Karpas-422 (cell line): ENCODE results near the gene EEF2K. TPM values are rescaled to one million over a fixed set of nuclear protein-coding genes. Genes with fewer than 3 reads are reported as not detected.

ENCODE experiments used
- DNase-seq: peaks from one replicate; pipeline ENCODE4 v3.0.0-alpha.2; 2015
- H2AFZ ChIP-seq: fragments of 200-600 bp; sonication (generic); 2 replicates; pipeline ENCODE4 v1.6.1; 2014; ENCODE audit warnings: antibody characterized with exemption, low read length, mixed read lengths
- H3K27ac ChIP-seq: fragments of 200-600 bp; sonication (generic); 2 replicates; pipeline ENCODE4 v1.5.1; 2014; ENCODE audit warnings: mild to moderate bottlenecking, low read length, moderate library complexity
- H3K27me3 ChIP-seq: fragments of 200-600 bp; sonication (generic); 2 replicates; pipeline ENCODE4 v1.6.1; 2014; ENCODE audit warnings: low read length, mixed read lengths
- H3K36me3 ChIP-seq: fragments of 200-600 bp; sonication (generic); 2 replicates; pipeline ENCODE4 v1.6.1; 2014; ENCODE audit warnings: low read length, mixed read lengths; ENCODE audit not compliant: insufficient read depth
- H3K4me1 ChIP-seq: fragments of 200-600 bp; sonication (generic); 2 replicates; pipeline ENCODE4 v1.6.1; 2014; ENCODE audit warnings: mild to moderate bottlenecking, low read length, mixed read lengths
- H3K4me2 ChIP-seq: fragments of 200-600 bp; sonication (generic); 2 replicates; pipeline ENCODE4 v1.6.1; 2014; ENCODE audit warnings: low read length, low read depth, mild to moderate bottlenecking; ENCODE audit not compliant: poor library complexity, severe bottlenecking
- H3K4me3 ChIP-seq: fragments of 200-600 bp; sonication (generic); 2 replicates; pipeline ENCODE4 v1.5.1; 2014; ENCODE audit warnings: mild to moderate bottlenecking, antibody characterized with exemption, low read length, mixed read lengths
- H3K79me2 ChIP-seq: fragments of 200-600 bp; sonication (generic); 2 replicates; pipeline ENCODE4 v1.6.1; 2014; ENCODE audit warnings: mild to moderate bottlenecking, low read length, mixed read lengths
- H3K9ac ChIP-seq: fragments of 200-600 bp; sonication (generic); 2 replicates; pipeline ENCODE4 v1.6.0; 2014; ENCODE audit warnings: low read length
- H3K9me2 ChIP-seq: fragments of 200-600 bp; sonication (generic), shearing (Covaris generic); replicated peaks from 2 replicates; pipeline ENCODE4 v1.6.0; 2014; ENCODE audit warnings: mild to moderate bottlenecking, low read length, moderate library complexity; ENCODE audit not compliant: insufficient read depth
- H3K9me3 ChIP-seq: fragments of 300-700, 200-600 bp; sonication (generic); 2 replicates; pipeline ENCODE4 v1.6.1; 2014; ENCODE audit warnings: low read length, mixed read lengths
- H4K20me1 ChIP-seq: fragments of 200-600 bp; sonication (generic); 2 replicates; pipeline ENCODE4 v1.6.1; 2014; ENCODE audit warnings: mild to moderate bottlenecking, antibody characterized with exemption, low read length, low read depth; ENCODE audit not compliant: insufficient read depth
- total RNA-seq: library from RNA; depleted of rRNA; stranded (reverse); fragments of >200 nt; shearing (Covaris generic); gene quantifications from 2 replicates; pipeline ENCODE4 v1.2.3, GENCODE V29; 2014; ENCODE audit warnings: low replicate concordance

Gene EEF2K
- total RNA-seq, 1 experiment from 2014 or later: 16.0 TPM

DNA sequence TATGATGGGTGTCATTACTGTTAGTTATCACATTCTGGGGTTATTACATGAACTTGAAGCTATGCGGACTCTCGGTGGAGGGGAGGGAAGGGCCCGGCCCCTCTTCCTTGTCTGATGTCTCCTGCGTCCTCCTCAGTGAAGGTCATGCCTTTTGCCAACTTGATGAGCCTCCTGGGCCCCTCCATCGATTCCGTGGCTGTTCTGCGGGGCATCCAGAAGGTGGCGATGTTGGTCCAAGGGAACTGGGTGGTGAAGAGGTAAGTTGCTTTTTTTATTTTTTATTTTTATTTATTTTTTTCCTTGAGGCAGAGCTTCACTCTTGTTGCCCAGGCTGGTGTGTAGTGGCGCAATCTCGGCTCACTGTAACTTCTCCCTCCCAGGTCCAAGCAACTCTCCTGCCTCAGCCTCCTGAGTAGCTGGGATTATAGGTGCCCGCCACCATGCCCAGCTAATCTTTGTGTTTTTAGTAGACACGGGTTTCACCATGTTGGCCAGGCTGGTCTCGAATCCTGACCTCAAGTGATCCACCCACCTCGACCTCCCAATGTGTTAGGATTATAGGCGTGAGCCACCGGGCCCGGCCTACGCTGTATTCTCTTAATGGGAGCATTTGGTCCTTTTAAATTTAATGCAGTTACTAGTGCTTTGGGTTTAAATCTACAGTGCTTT lies 112.7 kb downstream of the EEF2K start:
- H3K4me1 ChIP-seq: no peaks in the 10 kb centered on the region
- H3K4me3 ChIP-seq: no peak overlapping the region
- peaks cover 24% of the 10 kb centered on the region for H3K79me2 ChIP-seq
- no peaks in the 10 kb centered on the region for H3K9me3 ChIP-seq
- H3K27me3 ChIP-seq: no peaks in the 10 kb centered on the region
- H2AFZ ChIP-seq: no peak overlapping the region
- H3K27ac ChIP-seq: no peak overlapping the region
- H3K9ac ChIP-seq: no peak overlapping the region
- DNase-seq: peak; percentile 78
- H4K20me1 ChIP-seq: peaks cover 19% of the 10 kb centered on the region
- H3K4me2 ChIP-seq: no peak overlapping the region
- H3K36me3 ChIP-seq: peaks cover 7% of the 10 kb centered on the region
- H3K9me2 ChIP-seq: no peaks in the 10 kb centered on the region

DNA sequence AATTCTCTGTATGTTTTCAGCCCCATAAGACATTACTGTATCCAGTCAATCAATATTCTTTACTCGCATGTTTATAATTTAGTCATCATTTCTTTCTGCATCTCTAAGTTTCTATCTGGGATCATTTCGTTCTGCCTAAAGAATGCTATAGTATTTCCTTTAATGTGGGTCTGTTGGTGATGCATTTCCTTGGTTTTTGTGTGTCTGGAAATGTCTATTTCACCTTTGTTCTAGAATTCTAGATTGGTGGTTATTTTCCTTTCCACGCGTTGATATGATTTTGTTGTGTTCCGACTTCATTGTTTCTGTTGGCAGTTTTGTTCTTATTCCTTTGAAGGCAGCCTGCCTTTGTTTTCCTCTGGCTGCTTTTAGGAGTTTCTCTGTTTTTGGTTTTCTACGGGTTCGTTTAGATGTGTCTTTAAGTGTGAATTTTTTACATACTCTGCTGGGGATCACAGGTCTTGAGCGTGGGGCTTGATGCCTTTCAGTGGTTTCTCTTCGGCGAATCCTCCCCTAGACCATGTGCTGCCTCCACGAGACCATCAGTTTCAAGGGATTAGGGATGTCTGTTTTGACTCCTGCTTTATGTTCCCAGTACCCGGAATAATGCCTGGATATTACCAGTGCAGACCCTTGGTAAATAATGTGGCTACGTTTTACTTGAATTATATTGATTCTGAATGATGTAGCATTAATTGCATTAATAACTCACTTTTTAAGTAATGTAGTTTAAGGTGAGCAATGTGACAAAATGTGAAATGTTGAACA lies 114.7 kb downstream of the EEF2K start:
- Histone ChIP-seq H3K4me2 (no peak overlapping the region), H3K9me2 (no peaks in the 10 kb centered on the region), H3K27ac (no peak overlapping the region), H3K36me3 (peaks cover 7% of the 10 kb centered on the region), H3K9me3 (no peaks in the 10 kb centered on the region), H4K20me1 (peaks cover 19% of the 10 kb centered on the region), H3K27me3 (no peaks in the 10 kb centered on the region), H3K4me3 (no peak overlapping the region), H3K9ac (no peak overlapping the region), H2AFZ (no peak overlapping the region), H3K79me2 (peaks cover 24% of the 10 kb centered on the region), H3K4me1 (no peaks in the 10 kb centered on the region)
- no peak for DNase-seq

DNA sequence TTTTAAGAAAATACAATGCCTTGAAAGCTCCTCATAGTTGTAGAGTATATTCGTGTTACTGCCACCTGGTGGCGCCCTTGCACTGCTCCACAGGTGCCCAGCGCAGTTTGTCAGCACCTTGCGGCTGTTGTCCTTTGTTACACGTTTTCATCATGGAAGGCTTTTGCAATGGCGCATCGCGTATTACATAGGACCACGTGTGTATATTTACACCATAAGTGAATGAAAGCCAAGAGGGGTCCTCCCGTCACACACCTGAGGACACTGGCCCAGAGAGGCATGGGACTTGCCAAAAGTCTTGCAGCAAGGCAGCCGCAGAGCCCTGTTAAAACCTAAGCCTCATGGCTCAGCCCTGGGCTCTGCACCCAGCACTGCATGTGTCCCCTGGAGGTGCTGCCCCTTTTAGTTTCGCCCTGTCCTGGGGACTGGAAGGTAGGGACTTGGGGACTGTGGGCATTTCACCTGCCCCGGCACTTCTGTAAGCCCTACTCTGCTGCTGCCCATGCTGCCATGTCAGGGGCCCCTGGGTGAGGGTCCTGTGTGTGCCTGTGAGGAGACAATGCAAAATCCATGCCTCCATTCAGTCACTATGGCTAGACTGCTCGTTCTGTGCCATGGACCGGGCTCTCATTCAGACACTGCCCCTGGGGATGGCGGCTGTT lies 115.4 kb downstream of the EEF2K start:
- Histone ChIP-seq H3K4me3 (no peak overlapping the region), H3K27me3 (no peaks in the 10 kb centered on the region), H3K9me2 (no peaks in the 10 kb centered on the region), H3K4me1 (no peaks in the 10 kb centered on the region), H2AFZ (no peak overlapping the region), H4K20me1 (peaks cover 19% of the 10 kb centered on the region), H3K79me2 (peaks cover 24% of the 10 kb centered on the region), H3K4me2 (no peak overlapping the region), H3K36me3 (peaks cover 7% of the 10 kb centered on the region), H3K9ac (no peak overlapping the region), H3K9me3 (no peaks in the 10 kb centered on the region), H3K27ac (no peak overlapping the region)
- peak; percentile 89 for DNase-seq

DNA sequence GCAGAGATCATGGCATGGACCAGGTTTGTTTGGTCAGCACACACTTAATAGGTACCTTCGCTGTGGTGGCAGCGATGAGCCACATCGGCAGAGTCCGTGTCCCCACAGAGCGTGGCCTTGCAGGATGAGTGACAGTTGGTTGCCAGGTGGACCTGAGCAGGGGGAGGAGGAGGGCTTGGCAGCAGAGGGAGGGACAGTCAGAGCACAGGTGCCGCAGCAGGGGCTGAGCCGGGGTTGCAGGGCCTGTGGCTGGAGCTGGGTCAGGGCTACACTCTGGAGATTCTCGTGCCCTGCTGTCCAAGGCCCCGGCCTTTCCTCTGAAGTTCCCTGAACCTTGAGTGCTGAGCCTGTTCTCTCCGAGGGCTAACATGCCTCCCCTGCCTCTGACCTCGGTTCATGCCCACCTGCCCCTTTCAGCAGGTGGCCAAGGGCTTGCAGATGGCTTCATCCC lies 116.0 kb downstream of the EEF2K start:
- H2AFZ ChIP-seq: no peak overlapping the region
- H3K9ac ChIP-seq: no peak overlapping the region
- no peaks in the 10 kb centered on the region for H3K4me1 ChIP-seq
- H3K4me2 ChIP-seq: no peak overlapping the region
- no peaks in the 10 kb centered on the region for H3K9me3 ChIP-seq
- H3K4me3 ChIP-seq: no peak overlapping the region
- DNase-seq: no peak
- peaks cover 24% of the 10 kb centered on the region for H3K79me2 ChIP-seq
- H3K27me3 ChIP-seq: no peaks in the 10 kb centered on the region
- peaks cover 19% of the 10 kb centered on the region for H4K20me1 ChIP-seq
- no peak overlapping the region for H3K27ac ChIP-seq
- peaks cover 11% of the 10 kb centered on the region for H3K36me3 ChIP-seq
- H3K9me2 ChIP-seq: no peaks in the 10 kb centered on the region

DNA sequence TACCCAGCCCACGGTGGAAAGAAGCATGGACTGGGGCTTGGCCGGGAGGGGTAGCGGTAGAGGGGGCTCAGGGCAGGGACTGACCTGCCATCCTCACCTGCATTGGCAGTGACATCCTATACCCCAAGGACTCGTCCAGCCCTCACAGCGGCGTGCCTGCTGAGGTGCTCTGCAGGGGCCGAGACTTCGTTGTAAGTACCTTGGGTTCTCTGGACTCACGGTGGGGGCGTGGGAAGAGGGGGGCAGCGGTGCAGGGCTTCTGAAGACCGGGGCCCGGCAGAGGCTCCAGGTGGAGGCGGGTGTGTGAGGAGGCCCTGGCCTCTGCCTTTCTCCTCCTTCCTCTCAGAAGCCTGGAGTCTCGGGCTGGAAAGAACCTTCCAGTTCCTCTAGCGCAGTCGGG lies 116.7 kb downstream of the EEF2K start:
- H3K4me2 ChIP-seq: no peak overlapping the region
- no peak for DNase-seq
- H3K36me3 ChIP-seq: peaks cover 11% of the 10 kb centered on the region
- no peaks in the 10 kb centered on the region for H3K9me3 ChIP-seq
- peaks cover 24% of the 10 kb centered on the region for H3K79me2 ChIP-seq
- H3K27ac ChIP-seq: no peak overlapping the region
- H3K9me2 ChIP-seq: no peaks in the 10 kb centered on the region
- no peaks in the 10 kb centered on the region for H3K4me1 ChIP-seq
- no peak overlapping the region for H3K4me3 ChIP-seq
- peaks cover 19% of the 10 kb centered on the region for H4K20me1 ChIP-seq
- H2AFZ ChIP-seq: no peak overlapping the region
- H3K27me3 ChIP-seq: no peaks in the 10 kb centered on the region
- H3K9ac ChIP-seq: no peak overlapping the region

DNA sequence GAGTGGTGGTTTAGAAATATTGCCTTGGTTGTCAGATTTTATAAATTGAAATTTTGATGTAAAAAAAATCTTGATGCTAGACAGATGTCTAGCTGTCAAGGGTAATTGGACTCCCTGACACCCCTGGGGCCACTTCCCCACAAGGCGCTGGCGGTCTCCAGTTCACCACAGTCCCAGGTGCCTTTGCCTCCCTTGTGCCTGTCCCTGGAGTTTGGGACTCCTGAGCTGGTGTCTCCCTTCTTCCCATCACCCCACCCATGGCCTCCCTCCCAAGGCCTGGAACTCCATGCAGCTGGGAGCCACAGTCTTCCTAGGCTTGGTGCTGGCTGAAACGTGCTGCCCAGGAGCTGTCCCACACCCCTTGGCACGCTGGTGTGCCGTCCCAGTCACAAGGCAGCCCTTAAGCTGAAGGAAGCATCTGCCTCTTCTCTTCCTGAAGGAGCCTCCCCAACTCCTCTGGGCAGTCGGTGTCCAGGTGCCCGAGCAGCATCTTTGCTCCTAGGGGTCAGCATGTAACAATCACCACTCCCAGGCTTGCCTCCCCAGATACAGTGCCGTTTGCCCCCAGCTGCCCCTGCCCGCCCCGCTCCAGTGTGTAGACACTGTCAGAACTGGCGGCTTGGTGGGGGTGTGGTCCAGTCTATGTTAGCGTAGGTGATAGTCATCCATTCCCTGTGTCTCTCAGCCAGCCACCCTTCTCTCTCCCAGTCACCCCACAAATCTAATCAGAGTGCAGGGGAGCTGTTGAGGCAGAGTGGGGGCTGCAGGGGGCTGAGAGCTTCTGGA lies 117.3 kb downstream of the EEF2K start:
- H3K36me3 ChIP-seq: peaks cover 11% of the 10 kb centered on the region

DNA sequence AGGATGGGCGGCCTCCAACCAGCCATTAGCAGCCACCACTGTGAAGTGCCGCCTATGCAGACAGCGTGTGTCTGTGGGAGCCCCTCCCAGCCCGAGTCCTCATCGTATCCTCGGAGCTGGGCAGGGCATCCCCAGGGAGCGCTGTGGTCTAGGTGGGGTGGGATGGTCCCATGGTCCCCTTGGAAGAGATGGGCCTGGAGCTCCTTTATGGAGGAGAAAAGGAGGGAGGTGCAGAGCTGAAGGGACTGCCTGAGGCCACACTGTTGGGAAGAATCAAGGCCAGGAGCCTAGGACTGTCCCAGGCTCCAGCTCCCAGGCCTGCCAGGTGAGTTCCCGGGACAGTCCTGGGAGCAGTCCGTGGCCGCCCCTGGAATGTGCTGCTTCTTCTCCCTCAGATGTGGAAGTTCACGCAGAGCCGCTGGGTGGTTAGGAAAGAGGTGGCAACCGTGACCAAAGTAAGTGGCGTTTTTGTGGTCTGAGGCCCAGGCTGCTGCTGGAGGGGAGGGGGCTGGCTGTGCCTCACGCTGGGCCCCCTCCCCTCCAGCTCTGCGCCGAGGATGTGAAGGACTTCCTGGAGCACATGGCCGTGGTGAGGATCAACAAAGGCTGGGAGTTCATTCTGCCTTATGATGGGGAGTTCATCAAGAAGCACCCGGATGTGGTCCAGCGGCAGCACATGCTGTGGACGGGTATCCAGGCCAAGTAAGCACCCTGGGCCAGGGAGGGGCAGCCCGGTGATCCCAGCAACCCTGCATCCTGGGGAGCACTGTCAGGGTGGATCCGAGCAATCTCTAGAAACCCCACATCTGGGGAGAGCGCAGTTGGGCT lies 118.1 kb downstream of the EEF2K start:
- Histone ChIP-seq H3K27ac (no peak overlapping the region), H3K36me3 (peaks cover 14% of the 10 kb centered on the region), H3K9me2 (no peaks in the 10 kb centered on the region), H3K4me3 (no peak overlapping the region), H3K27me3 (no peaks in the 10 kb centered on the region), H3K9me3 (no peaks in the 10 kb centered on the region), H4K20me1 (peaks cover 21% of the 10 kb centered on the region), H2AFZ (no peak overlapping the region), H3K9ac (no peak overlapping the region), H3K4me1 (no peaks in the 10 kb centered on the region), H3K79me2 (peaks cover 24% of the 10 kb centered on the region), H3K4me2 (no peak overlapping the region)
- no peak for DNase-seq

More for the DNA sequence above, 117.3 kb downstream of the EEF2K start:
- Histone ChIP-seq H3K9me2 (no peaks in the 10 kb centered on the region), H4K20me1 (peaks cover 21% of the 10 kb centered on the region), H3K9me3 (no peaks in the 10 kb centered on the region), H3K4me2 (no peak overlapping the region), H3K4me3 (no peak overlapping the region), H3K27ac (no peak overlapping the region), H3K4me1 (no peaks in the 10 kb centered on the region), H3K9ac (no peak overlapping the region), H3K27me3 (no peaks in the 10 kb centered on the region), H2AFZ (no peak overlapping the region), H3K79me2 (peaks cover 24% of the 10 kb centered on the region)
- no peak for DNase-seq
